GM21390 (cell line): ENCODE results near the gene INPP4A.

ENCODE experiments used
- ATAC-seq: cut with Tn5 transposase; IDR thresholded peaks from one replicate; pipeline ENCODE4 v1.9.1; 2021; ENCODE audit not compliant: unreplicated experiment

INPP4A gene

DNA sequence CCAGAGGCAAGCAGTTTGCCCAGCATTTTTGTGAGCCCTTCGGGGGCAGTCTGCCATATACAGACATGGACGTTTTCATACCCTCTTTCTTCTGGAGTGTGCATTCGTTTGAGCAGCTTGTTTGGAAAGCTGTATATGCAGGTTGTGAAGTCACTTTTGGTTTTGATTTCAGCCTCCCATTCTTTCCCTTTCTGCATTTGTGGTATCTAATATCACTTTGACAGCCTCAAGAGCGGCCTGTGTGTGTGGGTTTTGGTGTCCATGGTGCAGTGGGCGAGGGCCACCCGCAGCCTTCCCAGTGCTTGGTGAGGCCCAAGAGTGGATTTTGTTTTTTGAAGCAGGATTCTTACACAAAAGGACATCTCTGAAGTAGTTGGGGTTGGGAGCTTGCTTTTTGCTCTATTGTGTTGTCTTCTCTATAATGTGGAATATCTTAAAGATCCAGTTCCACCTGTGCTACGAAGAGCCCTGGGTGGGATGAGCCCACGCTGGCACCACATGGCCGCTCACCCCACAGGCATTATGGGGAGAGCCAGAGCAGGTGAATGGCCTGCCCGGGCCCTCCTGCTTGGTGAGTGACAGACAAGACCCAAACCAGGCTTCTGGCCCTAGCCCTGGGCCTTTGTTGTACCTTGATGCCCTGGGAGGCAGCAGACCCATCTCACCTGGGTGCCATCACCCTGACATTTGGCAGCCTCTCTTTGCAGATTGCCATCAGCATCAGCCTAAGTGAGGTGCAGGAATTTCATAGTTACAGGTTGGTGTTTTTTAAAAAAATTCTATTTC lies 29.5 kb downstream of the INPP4A start:
- ATAC-seq, result peak; percentile 46

GRCh38 chr2:98474979-98475632 lies 30.4 kb downstream of the INPP4A start:
- no peak for ATAC-seq

- ATAC-seq, result no peak
Observed at GRCh38 chr2:98476192-98476868, 31.7 kb downstream of the INPP4A start.

GRCh38 chr2:98477036-98477435 lies 32.4 kb downstream of the INPP4A start:
- ATAC-seq, result no peak

DNA sequence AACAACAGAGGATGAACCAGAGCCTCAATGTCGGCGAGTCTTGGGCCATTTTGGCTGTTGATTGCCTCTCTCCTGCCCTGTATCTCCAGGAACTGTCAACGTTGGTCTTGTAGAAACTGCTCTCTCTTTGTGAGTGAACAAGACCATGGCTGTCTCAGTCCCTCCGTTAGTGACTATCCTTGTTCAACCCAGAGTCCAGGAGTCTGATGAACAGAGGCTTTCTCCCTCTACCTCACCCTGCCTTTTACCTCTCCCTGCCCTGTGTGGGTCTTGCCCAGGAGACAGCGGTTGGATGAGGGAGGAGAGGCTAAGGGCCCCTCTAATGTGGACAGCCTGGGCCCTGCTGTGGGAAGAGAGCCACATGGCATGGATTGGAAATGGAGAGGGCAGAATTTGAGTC lies 32.8 kb downstream of the INPP4A start:
- no peak for ATAC-seq

GRCh38 chr2:98478088-98478551 lies 33.5 kb downstream of the INPP4A start:
- no peak for ATAC-seq

DNA sequence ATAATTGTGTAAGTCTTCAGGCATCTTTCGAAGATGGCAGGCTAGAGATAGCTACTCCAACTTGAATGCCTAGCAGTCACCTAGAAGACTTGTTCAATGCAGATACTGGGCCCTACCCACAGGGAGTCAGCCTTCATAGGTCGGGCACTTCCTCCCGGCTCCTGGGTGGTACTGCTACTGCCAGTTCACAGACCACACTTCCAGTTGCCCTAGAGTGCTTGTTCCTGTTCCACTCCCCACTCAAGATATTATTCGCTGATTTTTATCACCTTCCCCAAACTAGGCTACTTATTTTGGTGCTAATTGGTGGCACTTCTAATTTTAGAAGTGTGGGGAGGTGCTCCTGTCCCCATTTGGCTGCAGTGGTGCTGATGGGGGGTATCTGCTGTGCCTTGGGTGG lies 34.2 kb downstream of the INPP4A start:
- no peak for ATAC-seq

DNA sequence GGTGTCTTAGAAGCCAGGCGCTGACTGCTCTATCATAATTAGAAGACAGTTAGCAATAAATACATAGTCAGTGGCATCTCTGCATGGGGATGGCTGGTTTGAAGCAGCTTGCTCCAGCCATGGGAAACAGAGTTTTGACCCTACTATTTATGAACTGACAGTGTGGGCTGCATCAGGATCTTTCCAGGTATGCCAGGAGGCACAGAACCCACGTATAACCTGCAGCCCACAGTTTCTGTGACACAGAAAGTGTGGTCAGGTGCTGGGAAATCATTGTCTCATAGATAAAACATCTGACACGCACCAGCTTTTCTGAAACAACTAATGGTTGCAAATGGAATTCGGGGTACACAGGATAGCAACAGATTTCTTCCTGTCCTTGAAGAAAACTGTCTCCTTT lies 34.7 kb downstream of the INPP4A start:
- ATAC-seq, result no peak

GRCh38 chr2:98479959-98480524 lies 35.4 kb downstream of the INPP4A start:
- no peak for ATAC-seq

DNA sequence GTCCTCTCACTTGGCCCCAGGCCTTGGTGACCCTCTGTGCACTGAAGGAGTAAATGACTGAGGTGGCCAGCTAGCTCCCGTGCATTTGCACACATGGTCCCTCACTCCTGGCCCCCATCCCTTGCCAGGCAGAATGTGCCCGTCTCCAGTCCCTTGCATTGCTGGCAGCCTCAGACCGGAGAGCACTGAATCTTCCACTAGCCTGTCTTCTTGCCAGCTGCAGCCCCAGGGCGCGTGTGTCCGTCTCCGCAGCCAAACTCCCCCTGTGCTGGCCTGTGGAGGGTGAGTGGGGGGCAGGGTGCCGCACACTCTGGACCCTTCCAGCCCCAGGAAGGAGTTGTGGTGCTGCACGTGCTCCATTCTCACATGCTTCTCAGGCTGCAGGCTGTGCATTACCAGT lies 35.9 kb downstream of the INPP4A start:
- ATAC-seq, result no peak

- ATAC-seq, result no peak
Observed at GRCh38 chr2:98482362-98482761, 37.7 kb downstream of the INPP4A start.

- ATAC-seq, result peak; percentile 54
Observed at GRCh38 chr2:98483257-98483861, 38.7 kb downstream of the INPP4A start.

- ATAC-seq, result no peak
Observed at GRCh38 chr2:98484121-98484557, 39.5 kb downstream of the INPP4A start.

DNA sequence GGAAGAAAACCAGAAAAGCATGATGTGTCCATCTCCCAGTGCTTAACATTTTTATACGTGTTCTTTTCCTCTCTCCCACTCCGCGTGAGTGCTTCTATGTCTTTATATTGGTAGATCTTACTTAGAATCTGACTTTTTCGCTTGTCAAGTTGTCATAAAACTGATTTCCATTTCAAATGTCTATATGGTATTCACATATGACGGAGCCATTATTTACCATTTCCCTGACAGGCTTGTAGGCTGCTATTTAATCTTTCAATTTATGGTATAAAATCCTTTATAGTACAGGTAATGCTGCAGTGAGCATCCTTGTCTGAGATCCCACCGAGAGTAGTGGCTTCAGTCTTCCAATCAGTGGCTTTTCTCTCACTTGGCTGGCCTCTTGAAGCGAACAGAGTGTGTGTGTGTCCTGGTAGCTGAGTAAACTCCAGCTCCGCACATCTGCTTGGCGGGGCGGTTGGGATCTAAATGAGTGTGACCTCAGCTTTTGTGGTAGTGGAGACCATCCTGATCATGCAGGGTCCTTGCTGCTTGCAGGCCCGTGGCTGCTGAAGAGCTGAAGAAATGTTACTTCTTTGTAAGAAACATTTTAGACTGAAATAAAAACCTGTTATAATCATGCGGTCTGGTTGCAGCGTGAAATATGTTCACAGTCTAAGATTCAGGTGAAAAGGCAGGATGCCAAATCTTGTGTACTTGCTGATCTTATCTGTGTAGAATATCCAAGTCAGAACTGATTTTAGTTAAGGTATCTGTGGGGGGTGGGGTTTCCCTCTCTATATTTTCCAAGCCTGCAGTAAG lies 40.2 kb downstream of the INPP4A start:
- no peak for ATAC-seq

- no peak for ATAC-seq
Observed at GRCh38 chr2:98485453-98485755, 40.7 kb downstream of the INPP4A start.

- ATAC-seq, result no peak
Observed at GRCh38 chr2:98486374-98486981, 41.8 kb downstream of the INPP4A start.

- ATAC-seq, result no peak
Observed at GRCh38 chr2:98487101-98487805, 42.6 kb downstream of the INPP4A start.

DNA sequence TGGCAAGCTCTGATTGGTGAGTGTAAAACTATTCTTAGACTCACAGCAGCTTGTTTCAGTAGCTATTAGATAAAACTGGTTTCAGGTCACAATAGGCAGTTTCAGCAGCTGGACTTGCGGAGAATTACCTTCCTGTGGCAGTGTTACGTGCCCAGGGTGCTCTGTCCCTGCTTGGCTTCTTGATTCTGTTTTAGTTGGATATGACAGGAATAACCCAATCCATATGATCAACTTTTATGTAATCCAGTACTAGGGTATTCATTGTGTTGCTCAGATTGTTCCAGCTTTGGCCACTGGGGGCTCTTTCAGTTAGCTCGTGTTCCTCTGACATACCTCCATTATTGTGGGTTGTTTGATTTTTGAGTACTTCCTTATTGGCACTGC lies 43.1 kb downstream of the INPP4A start:
- peak; percentile 65 for ATAC-seq

DNA sequence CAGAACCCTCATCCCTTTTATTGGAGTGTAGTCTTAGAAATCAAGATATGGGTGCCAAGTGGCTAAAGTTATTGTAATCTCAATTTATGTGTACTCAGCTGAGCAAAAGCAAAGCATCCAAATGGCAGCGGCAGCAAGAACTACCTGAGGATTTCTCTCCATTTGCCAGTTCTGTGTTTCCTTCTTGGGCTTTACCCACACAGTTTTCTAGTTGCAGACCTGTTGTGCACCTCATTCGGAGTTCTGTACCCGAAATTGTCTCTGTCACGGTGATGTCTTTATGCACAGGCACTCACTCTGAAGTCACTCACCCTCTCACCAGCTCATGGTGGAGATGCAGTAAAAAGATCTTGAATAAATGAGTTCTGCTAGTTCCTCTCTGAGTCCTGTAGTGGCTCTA lies 43.6 kb downstream of the INPP4A start:
- ATAC-seq, result no peak

DNA sequence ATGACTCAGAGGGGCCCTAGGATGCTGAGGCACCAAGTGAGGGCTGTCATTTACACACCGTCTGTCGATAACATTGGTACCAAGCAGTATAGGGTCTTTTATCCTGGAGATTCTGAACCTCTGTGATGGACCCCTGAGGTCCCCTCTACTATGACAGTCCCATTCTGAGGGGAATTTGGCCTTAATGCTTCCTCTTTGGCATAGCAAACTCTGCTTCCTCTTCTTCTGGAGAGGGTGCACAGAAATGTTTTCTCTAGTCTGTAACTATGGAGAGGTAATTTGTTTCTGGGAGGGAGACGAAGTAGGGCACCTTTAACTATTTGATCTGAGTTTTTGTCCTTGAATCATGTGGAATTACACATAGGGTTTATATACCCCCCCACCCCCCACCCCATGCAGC lies 44.8 kb downstream of the INPP4A start:
- no peak for ATAC-seq
